K562 (cell line): ENCODE data around the gene HSF5. TPM values are rescaled to one million over a fixed set of nuclear protein-coding genes. Genes with fewer than 3 reads are reported as not detected.

ENCODE experiments used
- ATAC-seq: fragments of 200-7000 bp; cut with Tn5 transposase; 3 replicates; pipeline ENCODE4 v1.9.1; 2020; ENCODE audit warnings: moderate library complexity
- BruUV-seq: library from RNA; stranded (reverse); fragments of 400-500 nt; replicated peaks from 2 replicates; lab custom pipeline; 2021; lab: Mats Ljungman, UMichigan
- CTCF ChIA-PET: fragments of 300-600 bp; formaldehyde crosslinking; extraction: SDS; loops from one replicate; lab custom pipeline; 2021; ENCODE audit warnings: low intra/inter-chr PET ratio; lab: Yijun Ruan, JAX
- POLR2A ChIA-PET: fragments of 300-600, 350-650 bp; sonication (Branson Sonifier 250); formaldehyde crosslinking; extraction: SDS; loops from one replicate; lab custom pipeline; 2021; ENCODE audit warnings: antibody characterized with exemption, inconsistent platforms; lab: Yijun Ruan, JAX
- DNase-seq, 4 experiments: peaks; one replicate each; pipeline versions ENCODE4 v3.0.0 to v3.0.0-alpha.2; 2011 to 2018; ENCODE audit warnings: low spot score in 3 of 4, mixed read lengths in 3 of 4; ENCODE audit errors: extremely low read depth in 1 of 4
- FAIRE-seq: peaks from 2 replicates; lab custom pipeline; 2011; peaks lifted over from hg19 to GRCh38; lab: Jason Lieb, UNC
- H2AFZ ChIP-seq: 2 replicates; pipeline ENCODE4 v1.6.0; 2011; ENCODE audit warnings: low read depth, low read length, control low read depth, inconsistent platforms
- H3K27ac ChIP-seq: fragments of 200-600 bp; 3 replicates; pipeline ENCODE4 v1.8.0; 2011; ENCODE audit warnings: low read depth, mild to moderate bottlenecking, control low read depth, inconsistent platforms, low read length, moderate library complexity, mixed read lengths; ENCODE audit errors: extremely low read depth
- H3K27me3 ChIP-seq, 2 experiments: fragments of 300-600 bp in 1 of 2; 2 replicates in 1 of 2; 3 replicates in 1 of 2; pipeline versions ENCODE4 v1.6.0 to v1.8.0; 2011; ENCODE audit warnings: inconsistent platforms in 2 of 2, low read length in 2 of 2, mild to moderate bottlenecking in 1 of 2, mixed read lengths in 1 of 2, moderate library complexity in 1 of 2; ENCODE audit not compliant: control insufficient read depth in 2 of 2, insufficient read depth in 2 of 2
- H3K36me3 ChIP-seq: fragments of 300-600 bp; 3 replicates; pipeline ENCODE4 v1.8.0; 2011; ENCODE audit warnings: mild to moderate bottlenecking, low read length, inconsistent platforms; ENCODE audit not compliant: control insufficient read depth, insufficient read depth
- H3K4me1 ChIP-seq, 2 experiments: fragments of 200-600 bp in 1 of 2; replicated peaks in 1 of 2; 2 replicates in 1 of 2; 3 replicates in 1 of 2; pipeline versions ENCODE4 v1.5.1 to v1.8.0; 2011; ENCODE audit warnings: inconsistent platforms in 2 of 2, low read length in 2 of 2, mild to moderate bottlenecking in 1 of 2, mixed read lengths in 1 of 2, moderate library complexity in 1 of 2; ENCODE audit not compliant: control insufficient read depth in 2 of 2, insufficient read depth in 2 of 2
- H3K4me2 ChIP-seq: 2 replicates; pipeline ENCODE4 v1.6.1; 2011; ENCODE audit warnings: low read length, control low read depth, inconsistent platforms, mixed read lengths; ENCODE audit not compliant: insufficient read depth
- H3K4me3 ChIP-seq: fragments of 200-600 bp; sonication (generic), shearing (Covaris generic); 2 replicates; pipeline ENCODE4 v1.5.1; 2016; ENCODE audit warnings: control low read depth, inconsistent platforms
- H3K79me2 ChIP-seq: fragments of 200-600 bp; 3 replicates; pipeline ENCODE4 v1.8.0; 2011; ENCODE audit warnings: low read length, inconsistent platforms; ENCODE audit not compliant: control insufficient read depth, insufficient read depth
- H3K9ac ChIP-seq, 2 experiments: 2 replicates each; pipeline versions ENCODE4 v1.6.0 to v1.6.1; 2011; ENCODE audit warnings: low read depth in 2 of 2, low read length in 2 of 2, control low read depth in 1 of 2, inconsistent platforms in 1 of 2, mild to moderate bottlenecking in 1 of 2, mixed read lengths in 1 of 2; ENCODE audit not compliant: insufficient read depth in 1 of 2
- H3K9me1 ChIP-seq: one replicate; pipeline ENCODE4 v1.6.0; 2011; ENCODE audit warnings: inconsistent platforms, mild to moderate bottlenecking, low read length, moderate library complexity; ENCODE audit not compliant: control insufficient read depth, insufficient read depth
- H3K9me3 ChIP-seq: replicated peaks from 2 replicates; pipeline ENCODE4 v1.5.1; 2011; ENCODE audit warnings: low read depth, low read length, inconsistent platforms; ENCODE audit not compliant: control insufficient read depth, insufficient read depth
- H4K20me1 ChIP-seq: replicated peaks from 2 replicates; pipeline ENCODE4 v1.6.1; 2011; ENCODE audit warnings: low read length, inconsistent platforms, mixed read lengths; ENCODE audit not compliant: control insufficient read depth, insufficient read depth
- ILK ChIP-seq: fragments of 450-650 bp; IDR thresholded peaks from 2 replicates; pipeline ENCODE4 v1.6.1; 2016; ENCODE audit warnings: missing genetic modification characterization, low read depth, mild to moderate bottlenecking, missing compliant biosample characterization, moderate library complexity, borderline replicate concordance
- IRF2 ChIP-seq: sonication (generic); formaldehyde crosslinking; IDR thresholded peaks from 2 replicates; pipeline ENCODE4 v1.8.1; 2022; ENCODE audit warnings: mild to moderate bottlenecking, missing genetic modification reagents
- MED1 ChIP-seq: sonication (generic); formaldehyde crosslinking; IDR thresholded peaks from 2 replicates; pipeline ENCODE4 v1.8.1; 2023; ENCODE audit warnings: missing genetic modification reagents, borderline replicate concordance
- TBL1XR1 ChIP-seq, 2 experiments: IDR thresholded peaks; 2 replicates each; pipeline ENCODE4 v1.6.1; 2012; ENCODE audit warnings: improper control_type of control experiment in 2 of 2, low read length in 2 of 2, mild to moderate bottlenecking in 1 of 2
- WGBS: fragments of 100-300 bp; shearing (Covaris generic); methylation state at CpG from one replicate; pipeline ENCODE4 v1.1.6; 2016; ENCODE audit warnings: low coverage, mixed read lengths; ENCODE audit not compliant: insufficient coverage; ENCODE audit errors: missing lambda C conversion rate; 5-methylcytosine and 5-hydroxymethylcytosine counted together
- in situ Hi-C: fragments of 300-500 bp; cut with MboI; formaldehyde crosslinking; loops from 4 replicates; pipeline ENCODE4 v1.15.0; 2018; ENCODE audit warnings: inconsistent platforms, mixed read lengths
- intact Hi-C: fragments of 100-400 bp; cut with micrococcal nuclease; formaldehyde crosslinking; loops from 2 replicates; pipeline ENCODE4 v1.14.2; 2022
- polyA plus RNA-seq, 8 experiments: library from polyadenylated mRNA; depleted of rRNA in 4 of 8; stranded (reverse) in 5 of 8; unstranded in 3 of 8; fragments of >200 nt; fragmentation: Nextera tagmentation in 2 of 8; fragmentation: Illumina TruSeq in 1 of 8; extraction: Ambion mirVana in 2 of 8; extraction: Trizol in 1 of 8; gene quantifications; 2 replicates each; pipeline versions ENCODE4 v1.2.1 to v1.2.3, GENCODE V29; 2011 to 2014; ENCODE audit warnings: inconsistent platforms in 1 of 8, missing spikeins in 1 of 8
- total RNA-seq, 7 experiments: library from RNA; depleted of rRNA in 6 of 7; stranded (reverse); fragments of >200 nt in 6 of 7; fragmentation: Illumina TruSeq in 2 of 7; extraction: Trizol in 2 of 7; gene quantifications; 2 replicates each; pipeline versions ENCODE4 v1.2.1 to v1.2.3, GENCODE V29; 2011 to 2021; ENCODE audit warnings: low replicate concordance in 1 of 7
- TF ChIP-seq, protein P1 (sequence below): IDR thresholded peaks from 2 replicates; pipeline ENCODE4 v1.6.1; 2011; ENCODE audit warnings: borderline replicate concordance, low read depth, mild to moderate bottlenecking, moderate library complexity, low read length; ENCODE audit not compliant: insufficient read depth, poor library complexity, severe bottlenecking

The HSF5 gene
- total and polyA plus RNA-seq, 9 of the 15 experiments (the other 6 are each of a cell fraction or from before 2014, with no cell fraction given), result 0.04 TPM; not detected in 8

DNA sequence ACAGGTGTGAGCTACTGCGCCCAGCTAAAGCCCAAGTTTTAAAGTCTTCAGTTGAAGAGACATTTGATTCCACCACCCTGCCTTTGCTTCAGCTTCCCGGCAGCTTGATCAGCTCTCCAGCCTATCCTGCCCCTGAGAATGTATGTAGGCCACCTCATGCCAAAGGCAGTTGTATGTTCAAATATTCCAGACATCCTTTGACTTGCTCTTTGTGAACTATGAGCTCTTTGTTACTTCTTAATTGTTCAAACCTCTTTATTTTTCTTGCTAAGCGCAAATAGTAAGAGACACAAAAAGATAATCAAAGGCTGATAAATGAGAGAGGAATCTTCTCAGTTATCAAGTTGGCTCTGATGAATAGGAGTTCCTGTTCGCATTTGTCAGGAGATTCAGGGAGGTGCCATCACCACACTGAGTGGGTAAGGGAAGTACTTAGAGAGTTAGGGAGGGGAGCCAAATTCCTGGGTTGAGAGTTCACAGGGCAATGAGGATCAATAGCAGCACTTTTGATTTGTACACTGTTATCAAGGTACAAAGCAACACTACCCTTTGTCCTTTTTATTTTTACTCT, 104.2 kb downstream of the HSF5 start:
- BruUV-seq, result no TSS peak
- POLR2A ChIA-PET, result interaction anchor here (0.8 to 1.6 kb wide), 5 partner anchors 11 to 247 kb away, joined by 3 to 5 read pairs (median 4); no protein-coding TSS in a partner anchor

More for the DNA sequence above, 104.2 kb downstream of the HSF5 start:
- Histone ChIP-seq H3K27ac (no peak overlapping the region), H2AFZ (no peak overlapping the region), H3K9me3 (no peaks in the 10 kb centered on the region), H3K4me2 (no peak overlapping the region), H3K9me1 (no peaks in the 10 kb centered on the region), H3K4me3 (no peak overlapping the region), H3K27me3 (no peaks in the 10 kb centered on the region), H3K36me3 (no peaks in the 10 kb centered on the region), H4K20me1 (no peaks in the 10 kb centered on the region), H3K4me1 (peaks cover 11 to 44% of the 10 kb centered on the region in 2 experiments), H3K79me2 (no peaks in the 10 kb centered on the region), H3K9ac (no peak overlapping the region)
- TF ChIP-seq, protein P1, sequence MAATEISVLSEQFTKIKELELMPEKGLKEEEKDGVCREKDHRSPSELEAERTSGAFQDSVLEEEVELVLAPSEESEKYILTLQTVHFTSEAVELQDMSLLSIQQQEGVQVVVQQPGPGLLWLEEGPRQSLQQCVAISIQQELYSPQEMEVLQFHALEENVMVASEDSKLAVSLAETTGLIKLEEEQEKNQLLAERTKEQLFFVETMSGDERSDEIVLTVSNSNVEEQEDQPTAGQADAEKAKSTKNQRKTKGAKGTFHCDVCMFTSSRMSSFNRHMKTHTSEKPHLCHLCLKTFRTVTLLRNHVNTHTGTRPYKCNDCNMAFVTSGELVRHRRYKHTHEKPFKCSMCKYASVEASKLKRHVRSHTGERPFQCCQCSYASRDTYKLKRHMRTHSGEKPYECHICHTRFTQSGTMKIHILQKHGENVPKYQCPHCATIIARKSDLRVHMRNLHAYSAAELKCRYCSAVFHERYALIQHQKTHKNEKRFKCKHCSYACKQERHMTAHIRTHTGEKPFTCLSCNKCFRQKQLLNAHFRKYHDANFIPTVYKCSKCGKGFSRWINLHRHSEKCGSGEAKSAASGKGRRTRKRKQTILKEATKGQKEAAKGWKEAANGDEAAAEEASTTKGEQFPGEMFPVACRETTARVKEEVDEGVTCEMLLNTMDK, result no peak
- no peak for TF ChIP-seq TBL1XR1 (IDR thresholded peaks at IDR 0.05; ENCODE audit: low read length in 2 of 2)
- TF ChIP-seq MED1, result no peak
- no peak for TF ChIP-seq IRF2 (CRISPR knock-in tag)
- no peak for TF ChIP-seq ILK
- intact Hi-C loops (no loop called here), in situ Hi-C loops (no loop called here)
- WGBS, result 80% methylated on average over 4 of the region's 4 CpGs
- ATAC-seq, result no peak
- CTCF ChIA-PET, result no interaction called here
- no peak for DNase-seq
- no peak for FAIRE-seq
